Glomerular visceral epithelial cell (primary cell): ENCODE data around the gene GUCY1A2.
A peak's percentile ranks its signal among the peaks of the same experiment; 100 is the strongest.

ENCODE experiments used
- DNase-seq: peaks from one replicate; pipeline ENCODE4 v3.0.0-alpha.2; 2016; ENCODE audit errors: extremely low spot score

GUCY1A2 gene

DNA sequence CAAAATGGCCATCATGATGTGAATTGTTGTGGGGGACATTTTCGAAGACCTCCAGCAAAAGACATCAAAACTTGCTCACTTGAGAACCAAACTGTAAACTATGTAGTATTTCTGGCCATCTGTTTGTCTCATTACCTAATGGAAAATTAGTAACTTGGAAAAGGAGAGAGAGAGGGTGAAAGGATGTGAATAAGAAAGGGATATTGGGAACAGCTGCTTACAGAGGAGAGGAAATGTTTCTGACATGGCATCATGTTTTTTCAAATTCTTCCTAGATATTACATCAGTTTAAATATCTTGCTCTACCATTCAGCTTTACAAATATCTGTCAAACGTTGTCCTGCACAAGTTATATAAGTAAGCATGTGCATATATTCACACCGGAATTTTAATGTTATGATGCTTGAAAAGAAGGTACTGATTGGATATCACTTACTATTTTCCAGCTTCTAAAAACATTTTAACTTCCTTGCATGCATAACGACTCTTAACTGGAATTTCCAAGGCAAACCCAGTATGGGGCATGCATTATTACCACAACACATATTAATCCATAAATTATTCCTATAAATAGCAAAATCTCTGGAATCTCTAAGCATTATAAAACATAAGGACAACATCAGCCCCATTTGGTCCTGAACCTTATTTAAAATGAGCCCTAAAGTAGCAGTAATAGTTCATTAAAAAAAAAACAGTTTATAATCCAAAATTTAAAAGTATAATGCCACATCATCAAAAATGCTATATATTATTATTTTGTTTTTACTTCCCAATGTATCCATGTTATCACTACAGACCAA, 20.0 kb downstream of the GUCY1A2 start:
- DNase-seq = no peak

DNA sequence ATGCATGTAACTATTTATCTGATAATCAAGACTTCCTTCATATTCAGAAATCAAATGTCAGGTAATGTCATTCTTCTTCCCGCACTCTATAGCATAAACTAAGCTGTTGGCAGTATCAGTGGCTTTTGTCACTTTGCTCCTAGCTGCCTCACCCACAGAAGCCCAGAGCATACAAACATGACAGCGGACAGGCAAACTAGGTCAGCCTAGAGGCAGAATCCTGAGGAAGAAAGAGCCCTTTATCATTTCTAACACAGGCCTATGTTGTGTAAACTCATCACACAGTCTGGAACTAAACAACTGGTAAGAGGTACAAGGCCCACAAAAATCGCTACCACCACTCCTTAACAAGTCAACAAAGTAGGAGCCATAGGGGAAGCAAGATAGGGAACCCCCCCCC, 21.0 kb downstream of the GUCY1A2 start:
- DNase-seq = no peak

DNA sequence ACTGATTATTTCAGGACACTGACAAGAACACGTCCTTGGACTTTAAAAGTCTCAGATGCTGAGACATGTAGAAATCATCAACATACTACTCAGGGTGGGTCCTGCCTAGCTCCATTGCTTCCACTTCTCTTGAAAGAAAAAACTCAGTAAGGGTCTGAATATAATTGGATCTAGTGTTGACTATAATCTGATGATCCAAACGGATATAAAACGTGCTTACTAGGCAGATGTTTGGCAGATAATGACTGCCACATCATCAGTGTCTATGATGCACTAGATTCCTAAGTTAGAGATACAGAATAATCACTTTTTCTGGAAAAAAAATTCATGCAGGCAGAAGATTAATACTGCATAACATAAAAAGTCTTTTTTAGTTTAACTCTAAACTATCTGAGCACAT, 21.6 kb downstream of the GUCY1A2 start:
- no peak for DNase-seq

DNA sequence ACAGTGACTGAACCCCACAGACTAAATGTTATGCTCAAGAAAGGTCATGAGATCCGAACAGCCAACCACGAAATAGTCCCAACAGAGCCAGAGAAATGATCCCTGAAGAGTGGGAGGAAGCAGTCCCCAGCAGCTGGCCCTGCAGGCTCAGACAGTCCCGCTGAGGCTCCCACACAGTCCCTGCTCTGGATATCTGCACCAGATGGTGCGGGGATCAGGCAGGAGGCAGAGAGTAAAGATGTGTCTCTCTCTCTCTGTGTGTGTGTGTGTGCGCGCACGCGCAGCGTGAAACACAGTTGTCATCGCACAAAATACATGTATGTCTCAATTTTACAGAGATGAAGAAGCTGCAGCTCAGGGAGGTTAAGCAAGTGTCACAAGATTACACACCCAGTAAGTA, 27.9 kb downstream of the GUCY1A2 start:
- DNase-seq = no peak

DNA sequence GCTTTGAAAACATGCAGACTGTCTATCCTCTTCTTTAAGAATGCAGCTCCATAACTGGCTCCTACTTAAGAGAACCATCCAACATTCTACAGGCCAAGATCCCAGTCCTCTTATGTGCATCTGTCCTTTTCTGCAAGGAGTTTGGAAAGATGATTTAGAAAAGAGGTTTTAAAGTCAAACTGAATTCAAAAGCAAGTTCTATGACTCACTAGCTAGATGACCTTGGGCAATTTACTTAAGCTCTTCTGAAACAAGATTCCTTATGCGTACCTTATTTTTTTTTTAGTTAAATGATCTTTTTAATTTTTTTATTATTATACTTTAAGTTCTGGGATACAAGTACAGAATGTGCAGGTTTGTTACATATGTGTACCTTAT, 29.2 kb downstream of the GUCY1A2 start:
- DNase-seq = no peak

DNA sequence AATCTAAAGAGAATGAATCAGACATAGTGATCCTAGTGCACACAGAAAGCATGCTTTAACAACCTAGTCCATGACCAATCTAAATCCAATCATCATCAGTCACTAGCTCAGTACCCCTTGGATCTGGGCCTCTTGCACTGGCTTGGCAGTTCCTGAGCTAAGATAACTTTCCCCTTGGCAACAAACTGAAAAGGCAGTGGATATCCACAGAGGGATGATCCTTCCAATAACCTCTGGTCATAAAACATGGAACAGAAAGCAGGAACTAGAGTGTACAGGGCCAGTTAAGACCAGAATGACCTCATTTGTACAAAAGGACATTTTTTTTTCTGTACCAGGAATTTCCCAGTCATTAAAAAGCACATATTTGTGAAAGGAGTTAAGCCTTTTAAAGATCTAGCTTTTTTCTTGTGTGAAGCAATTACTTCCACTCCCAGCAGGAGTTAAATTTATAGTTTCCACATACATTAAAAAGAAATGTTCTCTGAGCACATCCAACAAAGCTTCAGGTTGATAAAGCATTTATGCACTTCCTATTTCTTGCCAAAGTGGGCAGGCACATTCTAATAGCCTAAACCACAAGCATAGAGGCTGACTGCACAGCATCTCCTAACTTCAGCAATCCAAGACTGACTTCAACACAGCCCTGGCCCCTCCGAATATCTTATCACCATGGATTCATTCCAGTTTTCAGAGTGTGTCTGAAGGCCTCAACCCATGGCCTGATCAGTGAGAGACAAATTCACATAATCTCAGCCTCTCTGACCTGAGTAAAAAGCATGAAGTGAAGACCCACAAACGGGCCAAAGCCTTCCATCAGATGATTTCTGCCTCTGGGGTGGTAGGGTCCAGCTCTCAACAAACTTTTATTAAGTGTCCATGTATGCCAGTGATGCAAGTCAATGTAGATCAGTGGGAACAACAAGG, 29.9 kb downstream of the GUCY1A2 start:
- DNase-seq = peak; percentile 47

DNA sequence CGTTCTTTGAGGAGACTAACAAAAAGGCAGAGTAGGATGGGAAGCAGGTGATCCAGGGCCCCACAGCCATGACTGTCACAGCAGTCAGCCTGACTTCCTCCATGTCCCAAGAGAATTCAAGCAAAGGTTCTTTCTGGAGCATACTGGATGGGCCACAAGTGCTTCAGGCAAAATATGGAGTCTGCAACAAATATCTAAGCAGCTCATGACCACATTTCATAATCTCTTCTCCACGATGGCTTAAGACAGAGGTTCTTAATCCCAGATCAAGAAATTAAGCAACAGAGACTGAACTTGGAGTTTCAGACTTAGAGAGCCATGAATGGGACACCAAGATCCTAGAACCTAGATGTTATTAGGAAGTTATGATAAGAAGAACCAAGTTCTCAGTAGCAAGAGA, 31.6 kb downstream of the GUCY1A2 start:
- no peak for DNase-seq

DNA sequence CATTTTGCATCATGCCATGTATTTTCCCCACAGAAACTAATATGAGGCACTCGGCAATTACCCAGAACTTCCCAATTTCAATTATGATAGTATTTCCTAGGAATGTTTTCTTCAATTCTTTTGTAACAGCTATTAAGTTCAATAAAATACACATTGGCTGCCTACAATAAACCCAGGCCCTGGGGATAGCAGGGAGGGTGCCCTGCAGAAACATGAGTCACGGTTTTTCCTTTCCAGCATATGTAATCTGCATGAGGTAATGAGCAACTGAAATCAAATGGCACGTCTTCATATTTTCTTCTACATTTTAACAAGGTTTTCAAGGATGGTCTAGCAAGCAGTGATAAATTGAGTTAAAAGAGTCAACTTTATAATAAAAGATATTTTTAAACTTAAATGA, 32.0 kb downstream of the GUCY1A2 start:
- peak; percentile 21 for DNase-seq

DNA sequence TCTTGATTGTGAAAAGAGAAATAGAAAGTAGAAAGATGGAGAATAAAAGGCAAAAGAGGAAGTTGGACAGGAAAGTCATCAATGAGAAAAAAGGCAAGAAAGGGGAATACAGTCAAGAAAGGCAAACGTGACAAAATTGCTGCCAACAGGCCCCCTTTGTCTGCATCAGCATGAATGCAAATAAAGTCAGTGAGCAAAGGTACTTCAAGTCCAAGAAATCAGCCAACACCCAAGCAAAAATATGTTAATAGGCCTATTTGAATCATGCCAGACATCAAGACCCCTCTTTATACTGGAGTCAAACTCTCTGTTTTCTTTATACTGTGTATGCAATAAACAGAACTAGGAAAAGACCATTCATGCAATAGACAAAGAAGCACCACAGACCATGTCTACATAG, 34.3 kb downstream of the GUCY1A2 start:
- no peak for DNase-seq

DNA sequence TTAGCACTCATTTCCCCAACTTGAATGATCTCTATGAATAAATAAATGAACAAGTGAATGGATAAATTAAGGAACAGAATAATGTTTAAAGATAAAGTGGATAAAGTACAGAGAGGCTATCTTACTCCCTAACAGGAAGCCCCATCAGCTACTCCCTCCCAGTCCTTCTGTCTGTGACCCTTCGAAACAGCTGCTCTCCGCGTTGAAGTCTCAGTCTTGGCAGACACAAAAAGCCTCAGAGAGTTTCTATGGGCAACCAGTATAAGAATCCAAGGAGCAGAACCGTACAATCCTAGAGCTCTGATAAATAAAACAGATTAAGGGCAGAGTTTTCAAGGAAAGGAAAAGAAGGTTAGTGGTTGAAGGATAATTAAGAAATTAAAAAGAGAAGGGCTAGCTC, 35.0 kb downstream of the GUCY1A2 start:
- no peak for DNase-seq

DNA sequence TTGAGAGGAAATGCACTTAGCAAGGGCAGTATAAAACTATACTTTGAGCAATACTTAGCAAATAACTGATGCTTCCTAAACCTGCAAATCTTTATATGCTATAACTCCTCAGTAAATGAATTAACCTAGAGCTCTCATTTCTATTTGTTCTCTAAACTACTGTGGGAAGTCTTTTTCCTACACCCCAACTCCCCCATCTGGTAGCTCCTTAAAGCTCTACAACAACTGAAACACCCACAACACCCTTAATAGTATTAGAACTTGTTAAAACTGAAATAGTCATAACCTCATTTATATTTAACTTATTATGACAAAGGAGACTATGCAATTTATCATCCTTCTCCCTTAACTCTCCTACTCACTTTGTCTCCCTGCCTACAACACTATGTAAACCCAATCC, 43.4 kb downstream of the GUCY1A2 start:
- DNase-seq = no peak

DNA sequence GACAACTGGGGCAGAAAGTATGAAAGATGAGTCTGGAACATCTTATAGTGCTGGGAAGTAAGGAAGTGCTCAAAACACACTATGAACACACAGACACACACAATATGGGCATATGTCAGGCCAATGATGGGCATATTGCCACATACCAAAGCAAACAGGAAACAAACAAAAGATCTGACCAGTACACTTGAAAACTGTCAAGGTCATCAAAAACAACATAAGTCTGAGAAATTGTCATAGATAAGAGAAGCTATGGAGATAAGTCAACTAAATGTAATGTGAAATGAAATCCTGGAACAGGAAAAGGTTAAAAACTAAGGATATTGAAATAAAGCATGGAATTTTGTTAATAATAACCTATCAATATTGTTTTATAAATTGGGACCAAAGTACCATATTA, 46.4 kb downstream of the GUCY1A2 start:
- no peak for DNase-seq

DNA sequence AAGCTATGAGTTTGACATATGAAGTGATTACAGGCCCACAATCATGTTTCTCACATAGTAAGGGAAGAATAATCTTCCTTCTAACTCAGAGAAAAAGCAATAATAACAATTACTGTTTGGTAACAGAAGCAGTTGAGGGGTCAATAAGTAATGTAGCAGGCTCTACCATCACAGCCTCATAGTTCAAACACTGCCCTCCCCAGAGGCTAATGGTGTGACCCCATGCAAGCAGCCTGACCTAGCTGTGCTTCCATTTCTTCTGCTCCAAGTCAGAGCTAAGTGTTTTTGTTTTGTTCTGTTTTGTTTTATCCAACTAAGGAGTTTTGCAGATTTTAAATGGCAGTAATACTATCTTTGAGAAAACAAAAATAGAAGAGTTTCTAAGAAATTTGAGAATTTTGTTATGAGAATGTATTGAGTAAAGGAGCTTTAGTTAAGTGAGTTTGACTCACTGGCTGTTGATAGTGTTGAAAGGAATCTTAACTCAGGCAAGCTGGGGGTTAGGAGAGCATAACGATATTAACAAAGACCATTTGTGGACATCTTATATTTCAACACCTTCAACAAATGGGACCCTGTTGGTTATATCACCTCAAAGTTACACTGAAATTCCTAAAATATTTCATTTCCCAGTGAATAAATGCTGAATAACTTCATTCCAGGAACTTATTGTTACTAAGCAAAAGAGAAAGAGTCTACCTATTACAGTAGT, 48.5 kb downstream of the GUCY1A2 start:
- no peak for DNase-seq

DNA sequence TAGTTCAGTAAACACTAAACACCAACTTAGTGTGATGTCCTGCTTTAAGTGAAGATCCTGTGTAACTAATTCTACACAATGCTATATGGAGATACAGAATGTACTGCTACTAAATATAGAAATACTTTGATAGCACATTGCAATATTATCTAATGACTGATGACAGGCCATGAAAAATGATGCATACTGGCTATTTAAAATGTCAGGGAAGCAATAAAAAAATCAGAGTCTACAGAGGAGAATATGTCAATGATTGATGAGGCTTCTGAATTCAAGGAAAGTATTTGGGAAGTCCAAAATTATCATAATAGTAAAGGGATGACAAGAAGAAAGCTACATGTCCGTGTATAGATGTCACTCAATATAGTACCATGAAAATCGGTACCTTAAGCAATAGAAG, 55.3 kb downstream of the GUCY1A2 start:
- no peak for DNase-seq

DNA sequence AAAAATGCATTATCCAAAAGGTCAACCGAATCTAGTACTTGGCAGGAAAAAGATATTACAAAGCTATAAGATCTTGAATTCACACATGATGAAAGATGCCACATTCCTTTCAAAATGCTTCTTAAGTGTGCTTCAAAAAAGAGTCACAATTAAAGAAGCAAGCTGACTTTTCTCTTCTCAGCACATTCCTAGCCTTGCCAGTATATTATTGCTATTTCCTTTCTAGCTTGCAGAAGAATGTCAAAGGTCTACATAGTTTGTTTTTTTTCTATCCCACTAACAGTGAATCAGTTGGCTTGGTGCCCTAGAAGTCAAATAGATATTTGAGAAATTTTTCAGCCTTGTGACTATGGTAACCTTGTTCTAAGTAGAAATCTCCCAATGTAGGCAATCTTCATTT, 56.8 kb downstream of the GUCY1A2 start:
- peak; percentile 70 for DNase-seq

DNA sequence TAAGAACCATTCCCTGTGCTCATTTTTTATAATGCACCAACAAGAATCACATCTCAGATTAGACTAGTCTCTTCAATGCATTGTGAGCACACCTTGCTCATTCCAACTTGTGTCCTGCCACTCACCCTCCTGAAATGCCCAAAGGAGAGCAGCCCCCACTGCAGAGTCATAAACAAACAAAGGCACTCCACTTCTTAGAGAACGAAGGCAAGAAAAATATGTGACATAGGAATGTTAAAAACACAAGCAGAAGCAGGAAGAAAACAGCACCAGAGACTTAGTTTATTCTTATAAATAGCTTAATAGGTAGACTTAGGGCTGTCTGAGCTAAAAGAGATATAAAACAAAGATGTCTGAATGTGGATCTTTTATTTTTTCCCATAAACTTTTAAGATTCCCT, 57.2 kb downstream of the GUCY1A2 start:
- no peak for DNase-seq

DNA sequence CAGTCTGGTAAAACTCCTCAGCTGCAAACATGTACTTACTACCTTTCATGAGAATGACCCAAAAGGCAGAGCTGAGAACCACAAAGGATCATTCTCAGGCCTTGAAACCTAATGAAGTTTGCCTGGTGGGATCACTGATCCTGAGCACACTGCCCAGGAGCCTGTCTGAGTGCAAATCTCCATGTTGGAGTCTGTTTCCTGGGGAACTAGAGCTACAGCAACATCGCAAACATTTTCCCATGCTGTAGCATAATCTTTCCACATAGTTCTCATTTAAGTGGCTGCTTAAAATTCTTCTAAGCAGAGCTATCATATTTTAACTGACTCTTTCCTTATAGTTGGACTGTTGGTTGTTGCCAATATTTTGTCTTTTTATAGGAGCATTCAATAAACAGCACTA, 58.5 kb downstream of the GUCY1A2 start:
- no peak for DNase-seq

DNA sequence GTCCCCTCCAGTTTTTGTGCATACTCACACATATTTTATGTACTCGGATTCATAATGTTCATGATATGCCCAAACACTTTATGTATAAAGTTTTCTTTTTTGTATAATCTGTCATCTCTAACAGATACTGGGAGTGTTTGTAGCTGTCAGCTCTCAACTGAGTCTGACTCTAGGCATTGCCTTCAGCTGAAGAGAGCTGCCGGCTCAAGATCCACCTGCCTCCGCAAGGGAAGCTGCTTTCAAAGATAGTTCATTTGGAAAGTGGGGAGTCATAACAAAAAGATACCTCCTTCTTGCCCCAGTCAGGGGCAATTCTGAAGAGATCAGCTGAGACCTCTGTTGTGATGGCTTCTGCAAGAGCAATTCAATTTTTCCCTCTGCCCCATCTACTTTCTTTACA, 58.9 kb downstream of the GUCY1A2 start:
- DNase-seq = no peak

DNA sequence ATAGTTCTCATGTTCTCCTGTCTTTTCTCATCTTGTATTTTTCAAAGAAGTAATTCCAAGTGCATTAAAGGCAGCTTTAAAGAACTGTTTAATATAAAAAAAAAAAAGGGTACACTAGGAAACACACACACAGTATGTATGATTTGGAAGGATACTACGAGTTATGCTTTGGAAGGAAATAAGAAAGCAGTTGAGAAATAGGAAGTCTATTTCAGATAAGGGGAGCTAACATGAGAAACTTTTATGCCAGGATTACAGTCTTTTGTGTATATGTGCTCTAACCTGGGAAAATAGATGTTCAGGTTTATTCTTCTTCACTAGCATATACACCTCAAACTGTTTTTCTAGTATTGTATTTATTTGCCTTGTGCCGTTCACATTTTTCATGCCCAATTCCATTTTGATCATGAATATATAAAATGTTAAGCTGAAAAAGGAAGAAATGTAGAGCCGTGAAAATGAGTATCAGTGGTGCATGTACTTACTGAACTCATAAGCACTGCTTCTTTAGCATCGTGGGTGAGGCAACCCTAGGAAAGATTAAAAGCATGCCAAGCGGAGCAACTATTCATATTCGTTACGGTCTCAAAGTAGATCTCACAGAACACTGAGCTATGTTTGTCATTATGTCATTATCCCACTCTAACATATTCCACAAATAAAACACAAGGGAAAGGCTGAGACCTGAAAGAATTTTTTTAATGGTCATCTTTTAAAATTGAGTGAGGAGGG, 59.6 kb downstream of the GUCY1A2 start:
- DNase-seq = no peak

DNA sequence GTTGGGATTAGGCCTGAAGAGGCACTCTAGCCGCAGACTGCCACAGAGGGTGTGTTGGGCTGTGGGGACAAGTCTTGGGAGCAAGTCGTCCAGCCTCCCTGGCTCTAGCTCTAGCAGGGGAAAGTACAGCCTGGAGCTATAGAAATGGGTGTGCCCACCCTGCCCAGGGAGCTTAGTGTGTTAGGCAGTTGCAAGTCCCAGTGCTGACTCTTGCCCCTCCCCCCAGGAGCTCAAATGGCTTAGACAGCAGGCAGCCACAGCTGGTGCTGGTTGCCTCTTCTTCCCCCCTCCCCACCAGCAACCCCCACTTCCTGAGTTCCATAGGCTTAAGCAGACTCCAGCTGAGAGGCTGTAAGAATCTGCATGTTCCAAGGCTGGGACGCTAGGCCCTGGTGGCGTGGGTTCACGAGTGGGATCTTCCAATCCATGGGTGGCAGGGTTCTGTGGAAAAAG, 61.2 kb downstream of the GUCY1A2 start:
- no peak for DNase-seq

DNA sequence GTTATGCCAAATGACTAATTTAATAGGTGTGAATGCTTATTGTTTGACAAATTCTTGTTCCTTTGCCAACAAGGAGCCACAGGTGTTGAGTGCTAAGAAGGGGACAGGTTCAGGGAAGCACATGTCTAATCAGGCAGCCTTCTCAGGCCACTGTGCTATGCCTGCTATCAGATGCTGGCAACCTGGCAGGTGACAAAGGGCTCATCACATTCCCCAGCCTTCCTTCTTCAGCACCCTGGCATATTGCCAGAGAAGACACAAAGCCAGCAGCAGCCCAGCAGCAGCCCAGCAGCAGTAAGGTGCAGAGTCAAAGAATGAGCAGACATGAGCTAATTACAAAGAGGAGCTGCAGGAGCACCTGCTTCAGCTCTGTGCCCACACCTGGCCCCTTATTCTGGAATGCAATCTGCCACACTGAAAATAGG, 68.2 kb downstream of the GUCY1A2 start:
- no peak for DNase-seq

DNA sequence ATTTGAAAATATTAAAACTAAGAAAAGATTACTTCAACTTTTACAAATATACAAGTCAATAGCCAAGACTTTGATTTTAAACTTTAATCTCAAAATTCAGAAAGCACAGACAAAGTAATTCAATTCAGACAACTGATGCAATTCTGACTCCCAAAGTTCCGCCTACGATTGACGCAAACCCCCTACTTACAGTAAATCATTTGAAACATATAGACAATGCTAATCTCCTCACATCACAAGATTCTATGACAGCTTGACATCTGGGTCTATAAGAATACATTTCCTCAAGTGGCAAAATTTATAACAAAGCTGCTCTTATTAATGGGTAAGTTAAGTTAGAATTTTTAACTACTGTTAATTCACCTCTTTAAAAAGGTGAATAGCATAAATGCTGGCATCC, 75.2 kb downstream of the GUCY1A2 start:
- DNase-seq = no peak
